MM.1S (cell line): Measurements from ENCODE around the gene PER2.

Experiments used
- DNase-seq: peaks from one replicate; pipeline ENCODE4 v3.0.0-alpha.2; 2015
- H2AFZ ChIP-seq: fragments of 300-600 bp; sonication (generic); 2 replicates; pipeline ENCODE4 v1.6.0; 2016; ENCODE audit warnings: antibody characterized with exemption, low read length
- H3F3A ChIP-seq: fragments of 300-600 bp; sonication (generic); 2 replicates; pipeline ENCODE4 v1.6.1; 2016; ENCODE audit warnings: mild to moderate bottlenecking, antibody characterized with exemption, low read length, moderate library complexity, mixed read lengths; ENCODE audit not compliant: insufficient read depth
- H3K27ac ChIP-seq: fragments of 300-600 bp; sonication (generic); 2 replicates; pipeline ENCODE4 v1.5.1; 2016; ENCODE audit warnings: mild to moderate bottlenecking, low read length
- H3K27me3 ChIP-seq: fragments of 300-600 bp; sonication (generic); replicated peaks from 2 replicates; pipeline ENCODE4 v1.6.0; 2016; ENCODE audit warnings: low read length; ENCODE audit not compliant: insufficient read depth
- H3K36me3 ChIP-seq: fragments of 300-600 bp; sonication (generic); replicated peaks from 2 replicates; pipeline ENCODE4 v1.6.1; 2016; ENCODE audit warnings: mild to moderate bottlenecking, low read length, mixed read lengths; ENCODE audit not compliant: insufficient read depth
- H3K4me1 ChIP-seq: fragments of 300-600 bp; sonication (generic); 2 replicates; pipeline ENCODE4 v1.6.1; 2016; ENCODE audit warnings: low read length, mixed read lengths
- H3K4me2 ChIP-seq: fragments of 300-600 bp; sonication (generic); 2 replicates; pipeline ENCODE4 v1.6.0; 2016; ENCODE audit warnings: low read depth, low read length
- H3K4me3 ChIP-seq: fragments of 300-600 bp; sonication (generic); 2 replicates; pipeline ENCODE4 v1.5.1; 2016; ENCODE audit warnings: low read length, mixed read lengths
- H3K79me2 ChIP-seq: fragments of 300-600 bp; sonication (generic); 2 replicates; pipeline ENCODE4 v1.6.1; 2016; ENCODE audit warnings: mixed run types, low read length, mixed read lengths
- H3K9ac ChIP-seq: fragments of 300-600 bp; sonication (generic); 2 replicates; pipeline ENCODE4 v1.6.1; 2016; ENCODE audit warnings: low read length, mixed read lengths
- H3K9me2 ChIP-seq: fragments of 300-600 bp; sonication (generic); replicated peaks from 2 replicates; pipeline ENCODE4 v1.6.1; 2016; ENCODE audit warnings: mild to moderate bottlenecking, low read length, mixed read lengths; ENCODE audit not compliant: insufficient read depth
- H3K9me3 ChIP-seq: fragments of 300-600 bp; sonication (generic); replicated peaks from 2 replicates; pipeline ENCODE4 v1.6.1; 2016; ENCODE audit warnings: mild to moderate bottlenecking, low read length, mixed read lengths; ENCODE audit not compliant: insufficient read depth
- H4K20me1 ChIP-seq: fragments of 300-600 bp; sonication (generic); 2 replicates; pipeline ENCODE4 v1.6.1; 2016; ENCODE audit warnings: mild to moderate bottlenecking, low read length, moderate library complexity, mixed read lengths; ENCODE audit not compliant: insufficient read depth
- CTCF ChIP-seq: fragments of 300-600 bp; sonication (generic); IDR thresholded peaks from 2 replicates; pipeline ENCODE4 v1.5.1; 2016; ENCODE audit warnings: antibody characterized with exemption, low read length, mixed read lengths
- EZH2 ChIP-seq: fragments of 300-600 bp; sonication (generic); optimal IDR thresholded peaks from 2 replicates; pipeline ENCODE3; 2017; ENCODE audit warnings: low read depth, mild to moderate bottlenecking, antibody characterized with exemption, low read length, mixed read lengths
- EZH2phosphoT487 ChIP-seq: fragments of 300-600 bp; sonication (generic); IDR thresholded peaks from 2 replicates; pipeline ENCODE4 v1.6.1; 2018; ENCODE audit warnings: antibody characterized with exemption, low read length

The PER2 gene

GRCh38 chr2:238261718-238262375, 26.6 kb downstream of the PER2 start:
- peaks cover 13% of the 10 kb centered on the region; the same call in 1 of the 2 replicates for H3K79me2 ChIP-seq
- no peak overlapping the region for H3K4me2 ChIP-seq
- no peaks in the 10 kb centered on the region for H3K9me2 ChIP-seq
- H3K9ac ChIP-seq: no peak overlapping the region
- no peaks in the 10 kb centered on the region for H3K9me3 ChIP-seq
- peaks cover 72% of the 10 kb centered on the region for H3F3A ChIP-seq
- TF ChIP-seq CTCF (no peak), EZH2 (no peak), EZH2phosphoT487 (no peak)
- H3K36me3 ChIP-seq: no peaks in the 10 kb centered on the region
- no peak overlapping the region for H3K4me3 ChIP-seq
- no peak overlapping the region for H2AFZ ChIP-seq
- H3K4me1 ChIP-seq: peaks cover 92% of the 10 kb centered on the region
- no peaks in the 10 kb centered on the region for H4K20me1 ChIP-seq
- no peaks in the 10 kb centered on the region for H3K27me3 ChIP-seq
- peak overlapping the region; percentile 96; the same call in 1 of the 2 replicates for H3K27ac ChIP-seq
- DNase-seq: no peak

DNA sequence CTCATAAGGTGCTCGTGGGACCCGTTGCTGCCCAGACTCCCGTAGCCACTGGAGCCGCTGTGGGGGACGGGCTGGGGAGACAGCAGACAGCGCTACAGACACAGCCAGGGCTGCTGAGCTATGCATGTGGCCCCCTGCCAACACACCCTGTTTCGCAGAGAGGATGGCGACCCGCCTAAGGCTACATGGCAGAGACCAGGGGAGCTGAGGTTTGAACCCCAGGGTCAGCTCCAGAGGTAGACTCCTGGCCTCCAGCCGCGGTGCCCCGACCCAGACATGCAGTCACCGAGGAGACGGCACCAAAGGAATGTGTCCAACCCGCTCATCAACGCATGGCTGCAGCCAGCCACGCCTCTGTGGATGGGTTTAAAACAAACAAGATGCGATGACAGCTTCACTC, 27.5 kb downstream of the PER2 start:
- Histone ChIP-seq H3K9me2 (no peaks in the 10 kb centered on the region), H4K20me1 (no peaks in the 10 kb centered on the region), H3K79me2 (peaks cover 13% of the 10 kb centered on the region; the same call in 1 of the 2 replicates), H3K4me3 (no peak overlapping the region), H2AFZ (no peak overlapping the region), H3K27me3 (no peaks in the 10 kb centered on the region), H3K9ac (no peak overlapping the region), H3K36me3 (no peaks in the 10 kb centered on the region), H3K27ac (peak overlapping the region; percentile 96), H3K4me1 (peaks cover 84% of the 10 kb centered on the region), H3K4me2 (peak overlapping the region; percentile 76; the same call in 1 of the 2 replicates), H3F3A (peaks cover 62% of the 10 kb centered on the region), H3K9me3 (no peaks in the 10 kb centered on the region)
- no peak for DNase-seq
- TF ChIP-seq CTCF (no peak), EZH2phosphoT487 (no peak), EZH2 (no peak)

DNA sequence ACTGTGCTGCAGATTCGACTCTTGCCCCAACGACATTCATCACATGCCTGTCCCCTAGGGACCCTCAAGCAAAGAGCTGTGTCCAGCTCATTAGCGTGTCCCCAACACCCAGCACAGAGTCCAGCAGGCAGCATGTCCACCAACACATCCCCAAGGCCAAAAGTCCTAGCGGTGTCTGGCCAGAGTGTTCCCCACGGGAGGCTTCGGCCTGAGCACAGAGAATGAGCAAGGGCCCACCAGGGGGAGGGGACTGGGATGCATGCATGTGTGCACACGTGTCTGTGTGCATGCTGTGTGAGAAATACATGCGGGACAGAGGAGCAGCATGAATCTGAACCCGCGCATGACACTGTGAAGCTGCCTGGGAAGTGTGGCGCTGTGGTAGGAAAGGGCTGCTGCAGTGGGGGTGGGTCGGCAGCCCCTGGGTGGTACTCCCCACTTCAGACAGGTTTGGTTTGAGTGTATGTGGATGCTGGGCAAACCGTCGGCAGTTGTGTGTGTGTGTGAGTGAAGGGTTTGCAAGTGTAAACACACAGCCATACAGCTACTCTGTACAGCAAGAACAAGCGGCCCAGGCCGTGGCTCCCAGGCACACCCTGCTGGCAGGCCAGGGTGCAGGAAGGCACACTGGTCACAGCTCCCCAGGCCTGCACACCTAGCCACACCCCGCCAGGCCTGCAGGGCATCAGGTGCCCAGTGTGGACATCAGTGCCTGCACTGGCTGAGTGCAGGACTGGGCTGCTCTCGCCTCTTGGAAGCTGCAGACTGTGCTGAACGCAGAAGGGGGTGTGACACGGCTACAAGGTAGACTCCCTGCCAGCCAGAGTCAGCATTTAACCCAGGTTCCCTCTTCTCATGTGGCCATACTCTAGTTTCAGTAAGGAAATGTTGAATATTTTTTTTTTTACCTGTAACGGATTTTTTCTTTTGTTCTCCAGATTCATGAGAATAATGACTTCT, 29.1 kb downstream of the PER2 start:
- peaks cover 71% of the 10 kb centered on the region for H3K4me1 ChIP-seq
- H3K4me2 ChIP-seq: peak overlapping the region; percentile 76
- peak overlapping the region; percentile 96 for H3K27ac ChIP-seq
- peak; percentile 96 for DNase-seq
- no peaks in the 10 kb centered on the region for H3K36me3 ChIP-seq
- H3K9me3 ChIP-seq: no peaks in the 10 kb centered on the region
- TF ChIP-seq EZH2phosphoT487 (no peak), EZH2 (no peak), CTCF (peak; percentile 60)
- no peak overlapping the region for H3K4me3 ChIP-seq
- no peaks in the 10 kb centered on the region for H3K27me3 ChIP-seq
- H3K79me2 ChIP-seq: peaks cover 13% of the 10 kb centered on the region; the same call in 1 of the 2 replicates
- peak overlapping the region; percentile 38 for H3K9ac ChIP-seq
- H3K9me2 ChIP-seq: no peaks in the 10 kb centered on the region
- H3F3A ChIP-seq: peaks cover 48% of the 10 kb centered on the region
- no peaks in the 10 kb centered on the region for H4K20me1 ChIP-seq
- no peak overlapping the region for H2AFZ ChIP-seq
